Measurements from ENCODE around the gene BBS9. TPM values are rescaled to one million over a fixed set of nuclear protein-coding genes. Genes with fewer than 3 reads are reported as not detected.
A peak's percentile ranks its signal among the peaks of the same experiment; 100 is the strongest.

BBS9 gene
- total RNA-seq, 1 experiment from 2014 or later, result 5.1 TPM

GRCh38 chr7:33486633-33487032, 357.3 kb downstream of the BBS9 start:
- DNase-seq (ENCODE audit: unreplicated experiment), result no peak
- no peaks in the 10 kb centered on the region for H3K27me3 Mint-ChIP-seq (ENCODE audit: insufficient read depth, unreplicated experiment)
- no peaks in the 10 kb centered on the region for H3K36me3 Mint-ChIP-seq (ENCODE audit: insufficient read depth, unreplicated experiment)
- BruUV-seq (replicated peaks), result no TSS peak
- H3K27ac Mint-ChIP-seq (ENCODE audit: low read depth, unreplicated experiment), result no peak overlapping the region
- H3K4me1 Mint-ChIP-seq (ENCODE audit: insufficient read depth, unreplicated experiment), result no peaks in the 10 kb centered on the region
- no peak for TF ChIP-seq CTCF (IDR thresholded peaks at IDR 0.05; ENCODE audit: unreplicated experiment)
- POLR2A ChIA-PET, result interaction anchor here (0.7 kb wide), 1 partner anchor 10 kb away, joined by 3 read pairs; no protein-coding TSS in a partner anchor
- H3K9me3 Mint-ChIP-seq (ENCODE audit: unreplicated experiment), result no peaks in the 10 kb centered on the region
- CTCF ChIA-PET, result interaction anchor here (0.6 to 1.5 kb wide), 4 partner anchors 19 to 409 kb away, joined by 3 to 4 read pairs (median 4); no protein-coding TSS in a partner anchor
- intact Hi-C loops (cut with micrococcal nuclease), result no loop called here
- no peak overlapping the region for H3K4me3 Mint-ChIP-seq (ENCODE audit: unreplicated experiment)

- H3K27me3 Mint-ChIP-seq (ENCODE audit: insufficient read depth, unreplicated experiment), result no peaks in the 10 kb centered on the region
- CTCF ChIA-PET, result interaction anchor here (1.5 kb wide), 1 partner anchor 21 kb away, joined by 4 read pairs; no protein-coding TSS in a partner anchor
- no peaks in the 10 kb centered on the region for H3K9me3 Mint-ChIP-seq (ENCODE audit: unreplicated experiment)
- no peak overlapping the region for H3K4me3 Mint-ChIP-seq (ENCODE audit: unreplicated experiment)
- no TSS peak for BruUV-seq (replicated peaks)
- H3K4me1 Mint-ChIP-seq (ENCODE audit: insufficient read depth, unreplicated experiment), result no peaks in the 10 kb centered on the region
- intact Hi-C loops (cut with micrococcal nuclease), result no loop called here
- no peak overlapping the region for H3K27ac Mint-ChIP-seq (ENCODE audit: low read depth, unreplicated experiment)
- H3K36me3 Mint-ChIP-seq (ENCODE audit: insufficient read depth, unreplicated experiment), result no peaks in the 10 kb centered on the region
- TF ChIP-seq CTCF (IDR thresholded peaks at IDR 0.05; ENCODE audit: unreplicated experiment), result no peak
- no peak for DNase-seq (ENCODE audit: unreplicated experiment)
- POLR2A ChIA-PET, result no interaction called here
Measured at GRCh38 chr7:33487998-33488682, 358.8 kb downstream of the BBS9 start.

GRCh38 chr7:33494474-33494873, 365.1 kb downstream of the BBS9 start:
- H3K27ac Mint-ChIP-seq (ENCODE audit: low read depth, unreplicated experiment), result no peak overlapping the region
- H3K9me3 Mint-ChIP-seq (ENCODE audit: unreplicated experiment), result no peaks in the 10 kb centered on the region
- no peaks in the 10 kb centered on the region for H3K27me3 Mint-ChIP-seq (ENCODE audit: insufficient read depth, unreplicated experiment)
- ChIA-PET CTCF (no interaction called here), POLR2A (no interaction called here)
- no peaks in the 10 kb centered on the region for H3K36me3 Mint-ChIP-seq (ENCODE audit: insufficient read depth, unreplicated experiment)
- H3K4me1 Mint-ChIP-seq (ENCODE audit: insufficient read depth, unreplicated experiment), result no peaks in the 10 kb centered on the region
- no peak overlapping the region for H3K4me3 Mint-ChIP-seq (ENCODE audit: unreplicated experiment)
- intact Hi-C loops (cut with micrococcal nuclease), result no loop called here
- TF ChIP-seq CTCF (IDR thresholded peaks at IDR 0.05; ENCODE audit: unreplicated experiment), result no peak
- BruUV-seq (replicated peaks), result no TSS peak
- DNase-seq (ENCODE audit: unreplicated experiment), result no peak

GRCh38 chr7:33495207-33495606, 365.8 kb downstream of the BBS9 start:
- H3K36me3 Mint-ChIP-seq (ENCODE audit: insufficient read depth, unreplicated experiment), result no peaks in the 10 kb centered on the region
- H3K27me3 Mint-ChIP-seq (ENCODE audit: insufficient read depth, unreplicated experiment), result no peaks in the 10 kb centered on the region
- no peaks in the 10 kb centered on the region for H3K9me3 Mint-ChIP-seq (ENCODE audit: unreplicated experiment)
- peak; percentile 42 for DNase-seq (ENCODE audit: unreplicated experiment)
- no TSS peak for BruUV-seq (replicated peaks)
- CTCF ChIA-PET, result no interaction called here
- no peak for TF ChIP-seq CTCF (IDR thresholded peaks at IDR 0.05; ENCODE audit: unreplicated experiment)
- intact Hi-C loops (cut with micrococcal nuclease), result no loop called here
- H3K4me1 Mint-ChIP-seq (ENCODE audit: insufficient read depth, unreplicated experiment), result no peaks in the 10 kb centered on the region
- H3K27ac Mint-ChIP-seq (ENCODE audit: low read depth, unreplicated experiment), result no peak overlapping the region
- POLR2A ChIA-PET, result interaction anchor here (0.7 kb wide), 1 partner anchor 1057 kb away, joined by 3 read pairs; no protein-coding TSS in a partner anchor
- no peak overlapping the region for H3K4me3 Mint-ChIP-seq (ENCODE audit: unreplicated experiment)

Measured in MCF 10A (cell line).